Stimulated activated CD4-positive, alpha-beta T cell treated with anti-CD3 and anti-CD28 coated beads, Interleukin-1b, Interleukin-23, amount 100 ng/mL, for 4 hours (primary cell): ENCODE data around the gene SALL2.

Experiments used
- DNase-seq, 2 donors: peaks; one replicate each; pipeline ENCODE4 v3.0.0-alpha.2; 2020; ENCODE audit warnings: low read depth in 2 of 2

SALL2 gene

GRCh38 chr14:21527318-21527679 lies 1.2 kb upstream of the SALL2 start:
- DNase-seq: no peak

DNA sequence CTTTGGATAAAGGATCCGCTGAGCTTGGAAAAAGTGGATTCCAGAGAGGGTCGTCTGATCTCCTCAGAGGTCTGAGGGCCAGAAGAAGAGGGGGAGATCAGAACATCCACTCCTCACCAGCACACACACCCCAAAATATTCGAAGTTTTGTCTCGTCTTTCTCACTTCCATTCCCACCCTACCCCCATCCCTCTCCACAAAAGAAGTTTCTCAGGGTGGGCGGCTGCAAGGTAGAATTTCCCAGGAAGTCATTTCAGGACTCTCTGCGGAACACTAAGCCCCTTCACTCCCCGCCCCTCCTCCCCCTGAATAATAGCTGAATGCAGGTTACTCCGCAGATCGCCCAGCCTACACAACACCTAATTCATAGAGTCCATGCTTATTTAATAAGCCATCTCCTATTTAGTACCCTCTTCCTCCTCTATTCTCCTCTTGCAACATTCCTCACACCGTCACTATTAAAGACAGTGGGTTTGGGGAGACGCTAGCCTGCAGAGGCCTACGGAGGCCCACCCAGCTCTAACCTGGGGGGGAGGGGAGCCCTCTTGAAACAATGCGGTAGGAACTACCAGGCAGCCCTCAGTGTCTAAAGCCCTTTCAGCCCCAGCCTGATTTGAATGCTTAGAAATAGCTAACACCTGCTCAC lies 649 bp upstream of the SALL2 start:
- DNase-seq: no peak

- DNase-seq: no peak
These were observed 580 bp downstream of the SALL2 start for GRCh38 chr14:21525571-21525961.

DNA sequence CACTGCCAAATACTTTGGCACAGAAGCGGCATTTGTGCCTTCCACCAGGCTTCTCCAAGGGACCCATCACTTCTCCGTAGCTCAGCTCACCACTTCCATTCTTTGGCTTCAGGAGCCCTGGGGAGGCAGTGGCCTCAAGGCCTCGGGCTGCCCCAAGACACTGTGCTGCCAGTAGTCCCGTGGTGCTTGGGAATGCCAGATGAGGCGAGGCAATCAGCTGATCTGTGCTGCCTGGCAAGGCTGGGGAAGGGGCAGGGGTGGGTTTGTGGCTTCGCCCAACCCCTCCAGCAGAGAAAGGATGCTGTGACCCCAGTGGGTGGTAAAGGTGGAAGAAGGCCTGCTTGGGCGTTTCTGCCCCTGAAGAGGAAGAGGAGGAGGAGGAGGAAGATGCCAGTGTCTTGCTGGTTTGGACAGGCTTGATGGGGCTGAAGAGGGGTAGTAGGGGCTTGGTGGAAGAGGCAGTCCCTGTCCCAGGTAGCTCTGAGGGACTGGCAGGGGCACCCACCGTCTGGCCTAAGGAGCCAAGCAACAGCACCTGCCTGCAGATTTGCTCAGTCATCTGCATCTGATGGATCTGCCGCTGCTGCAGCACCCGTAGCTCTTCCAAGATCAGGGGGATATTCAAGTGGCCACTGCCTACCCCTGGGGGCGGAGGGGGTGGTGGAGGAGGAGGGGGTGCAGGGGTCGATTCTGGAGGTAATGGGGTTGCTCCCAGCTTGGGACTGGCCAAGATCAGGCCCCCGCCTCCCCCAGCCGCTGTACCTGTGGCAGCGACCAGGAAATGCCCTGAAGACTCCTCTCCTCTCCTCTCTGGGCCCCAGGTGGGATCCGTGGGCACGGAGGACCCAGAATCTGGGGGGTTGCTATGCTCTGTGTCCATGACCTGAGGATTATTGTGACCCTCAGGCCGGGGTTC lies 1.3 kb downstream of the SALL2 start:
- no peak for DNase-seq

DNA sequence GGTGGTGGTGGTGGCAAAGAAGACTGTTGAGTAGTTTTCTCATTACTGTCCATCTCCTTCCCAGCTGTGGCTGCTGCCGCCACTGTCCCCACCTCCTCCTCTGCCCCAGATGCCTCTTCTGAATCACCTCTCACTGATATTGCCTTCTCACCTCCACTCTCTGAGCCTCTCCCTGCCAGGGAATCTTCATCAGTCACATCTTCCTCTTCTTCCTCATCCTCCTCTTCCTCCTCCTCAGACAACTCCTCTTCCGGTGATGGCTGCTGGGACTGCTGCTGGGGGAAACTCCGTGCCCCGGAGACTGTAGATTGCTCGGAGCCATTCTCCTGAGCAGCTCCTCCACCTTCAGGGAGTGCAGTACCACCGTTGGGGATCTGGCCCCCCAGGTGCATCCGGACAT lies 2.9 kb downstream of the SALL2 start:
- DNase-seq: no peak

- DNase-seq: no peak
These were observed 4.6 kb downstream of the SALL2 start for GRCh38 chr14:21521501-21521900.

DNA sequence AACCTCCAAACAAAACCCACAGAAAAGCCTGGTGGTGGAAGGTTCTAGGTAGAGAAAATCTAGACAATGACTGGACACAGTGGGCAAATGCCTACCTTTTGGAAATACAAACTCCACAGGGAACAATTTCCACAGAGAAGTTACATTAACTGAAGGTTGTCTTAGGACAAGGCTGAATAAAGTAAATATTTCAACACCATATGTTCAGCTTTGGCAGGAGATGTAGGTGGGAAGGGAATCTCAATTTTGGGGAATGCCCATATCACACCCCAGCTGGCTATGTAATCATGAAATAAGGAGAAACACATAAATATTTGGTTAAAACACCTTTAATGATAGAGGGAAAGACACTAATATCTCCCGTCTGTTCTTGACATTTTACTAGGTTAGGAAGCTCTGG lies 5.4 kb downstream of the SALL2 start:
- DNase-seq: no peak

GRCh38 chr14:21518725-21519124 lies 7.4 kb downstream of the SALL2 start:
- DNase-seq: no peak

DNA sequence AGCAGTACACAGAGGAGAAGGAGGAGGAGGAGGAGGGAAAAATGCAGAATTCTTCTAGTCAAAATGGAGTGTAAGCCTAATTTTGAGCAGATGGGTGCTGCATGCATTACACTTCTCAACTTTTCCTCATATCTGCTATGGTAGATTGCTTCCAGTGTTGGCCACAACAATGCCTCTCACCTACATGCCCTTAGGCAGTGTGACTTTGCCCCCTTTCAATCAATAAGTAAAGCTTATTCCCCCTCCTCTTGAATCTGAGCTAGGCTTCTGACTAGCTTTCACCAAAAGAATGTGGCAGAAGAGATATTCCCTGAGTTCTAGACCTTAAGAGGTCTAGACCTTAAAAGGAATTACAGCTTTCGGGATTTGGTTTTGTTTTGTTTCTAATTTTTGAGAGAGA lies 11.8 kb downstream of the SALL2 start:
- DNase-seq: no peak

GRCh38 chr14:21510735-21511657 lies 15.2 kb downstream of the SALL2 start, which contains the start of gene METTL3:
Gene METTL3 (minus strand): TSS chr14:21511340. CDS start chr14:21511223, 117 bp downstream.
- peak; percentile 80 to 87 for DNase-seq

DNA sequence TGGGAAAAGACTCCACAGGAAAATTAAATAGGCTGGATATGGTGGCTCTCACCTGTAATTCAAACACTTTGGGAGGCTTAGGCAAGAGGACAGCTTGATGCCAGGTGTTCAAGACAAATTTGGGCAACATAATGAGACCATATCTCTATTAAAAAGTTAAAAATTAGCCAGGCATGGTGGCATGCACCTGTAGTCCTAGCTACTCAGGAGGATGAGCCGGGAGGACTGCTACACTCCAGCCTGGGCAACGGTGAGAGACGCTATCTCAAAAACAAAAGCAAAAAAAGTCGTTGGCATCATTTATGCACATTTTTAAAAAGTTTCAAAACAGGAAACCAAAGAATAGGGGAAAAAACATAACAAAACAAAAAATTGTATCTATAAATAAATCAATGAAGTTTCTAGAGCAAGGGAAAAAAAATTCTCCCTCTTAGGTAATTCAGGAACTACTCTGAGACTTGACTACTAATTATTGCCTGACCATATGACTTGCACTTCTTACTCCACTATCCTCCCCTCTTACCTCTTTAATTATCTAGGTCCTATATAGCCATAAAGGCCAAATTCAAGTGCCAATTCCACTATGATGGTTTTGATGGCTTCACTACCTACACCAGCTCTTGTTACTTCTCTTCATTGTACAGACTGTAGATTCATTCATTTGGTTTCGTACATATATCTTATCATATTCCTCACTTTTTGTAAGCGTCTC lies 16.6 kb downstream of the SALL2 start:
- DNase-seq: no peak

DNA sequence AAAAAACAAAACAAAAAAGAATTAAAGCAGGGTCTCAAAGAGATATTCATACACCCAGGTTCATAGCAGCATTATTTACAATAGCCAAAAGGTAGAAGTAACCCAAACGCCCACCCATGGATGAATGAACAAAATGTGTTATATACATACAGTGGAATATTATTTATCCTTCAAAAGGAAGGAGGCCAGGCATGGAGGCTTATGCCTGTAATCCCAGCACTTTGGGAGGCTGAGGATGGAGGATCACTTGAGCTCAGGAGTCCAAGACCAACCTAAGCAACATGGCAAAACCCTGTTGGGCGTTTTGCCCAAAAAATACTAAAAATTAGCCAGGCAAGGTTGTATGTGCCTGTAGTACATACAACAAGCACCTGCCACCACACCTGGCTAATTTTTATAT lies 19.6 kb downstream of the SALL2 start:
- DNase-seq: no peak

- peak in 1 of 2 donors; percentile 17 for DNase-seq
These were observed 21.1 kb downstream of the SALL2 start for GRCh38 chr14:21505012-21505553.

- DNase-seq: no peak
These were observed 22.8 kb downstream of the SALL2 start for GRCh38 chr14:21503376-21503775.

- DNase-seq: no peak
These were observed 24.6 kb downstream of the SALL2 start for GRCh38 chr14:21501568-21501967.

- DNase-seq: peak in 1 of 2 donors; percentile 32
These were observed 27.3 kb downstream of the SALL2 start for GRCh38 chr14:21498540-21499526.

- DNase-seq: no peak
These were observed 29.7 kb downstream of the SALL2 start for GRCh38 chr14:21496453-21496852.

DNA sequence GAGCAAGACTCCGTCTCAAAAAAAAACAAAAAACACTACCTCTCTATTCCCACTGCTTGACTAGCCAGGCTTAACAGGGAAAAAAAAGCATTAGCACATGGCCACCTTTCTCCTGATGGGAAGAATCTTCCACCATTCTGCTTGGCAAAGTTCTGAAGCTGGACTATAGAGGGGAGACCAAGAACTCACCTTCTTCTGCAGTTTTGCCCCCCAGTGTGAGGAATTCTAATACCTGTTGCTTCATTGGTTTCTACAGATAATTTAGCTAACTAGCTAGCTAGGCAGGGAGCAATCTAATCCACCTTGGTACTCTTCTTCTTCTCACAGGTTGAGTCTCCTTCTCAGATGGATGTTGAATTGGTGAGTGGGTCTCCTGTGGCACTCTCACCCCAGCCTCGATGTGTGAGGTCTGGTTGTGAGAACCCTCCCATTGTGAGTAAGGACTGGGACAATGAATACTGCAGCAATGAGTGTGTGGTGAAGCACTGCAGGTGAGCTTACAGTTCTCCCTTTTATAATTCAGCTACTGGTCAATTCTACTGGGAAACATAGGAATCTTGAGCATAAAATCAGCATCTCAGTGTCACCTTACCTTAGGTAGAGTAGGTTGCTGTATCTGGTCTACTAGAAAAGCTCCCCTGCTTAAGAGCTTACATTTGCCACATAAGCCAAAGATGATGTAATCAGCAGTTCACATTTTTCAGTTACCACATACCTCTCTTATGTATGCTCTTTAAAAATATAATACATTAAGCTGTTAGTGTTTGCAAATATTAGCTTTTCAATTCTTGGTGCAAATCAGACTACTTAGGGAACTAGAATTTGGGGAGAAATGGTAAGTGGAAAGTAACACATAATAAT lies 31.0 kb downstream of the SALL2 start:
- no peak for DNase-seq

DNA sequence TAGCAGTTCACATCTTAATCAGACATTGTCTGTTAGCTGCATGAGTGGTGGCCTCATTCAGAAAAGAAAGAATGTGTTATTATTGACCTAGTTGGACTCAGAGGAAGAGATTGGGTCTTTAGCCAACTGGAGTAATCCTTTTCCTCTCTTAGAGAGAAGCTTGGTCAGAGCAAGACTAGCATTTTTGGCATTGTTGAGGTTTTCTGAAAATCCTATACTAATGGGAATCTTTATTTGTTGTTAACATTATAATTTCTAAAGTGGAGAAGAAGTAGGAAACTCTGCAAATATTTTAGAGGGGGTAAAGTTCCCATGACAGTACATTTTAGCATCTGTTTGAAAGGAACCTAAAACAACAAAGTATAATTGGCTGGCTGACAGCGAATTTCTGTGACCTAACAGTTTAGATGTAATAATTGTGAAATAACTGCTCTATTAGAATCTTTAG lies 39.5 kb downstream of the SALL2 start:
- DNase-seq: no peak
